ENCODE data around the gene ZNF286A.
"Not testable (repeated sequence)": the region's sequence is repeated elsewhere in the genome, so short reads cannot be mapped to it uniquely, and the experiment has no call there.

The ZNF286A gene

GRCh38 chr17:15730535-15730934 is 31.0 kb downstream of the ZNF286A start:
- H2BK120ac ChIP-seq (ENCODE audit: low read depth, low read length); H4K91ac ChIP-seq (ENCODE audit: low read length); H3K9me3 ChIP-seq (ENCODE audit: control insufficient read depth, low read length); H3K4me1 ChIP-seq (ENCODE audit: control insufficient read depth, insufficient read depth, low read depth, low read length); H3K27ac ChIP-seq (ENCODE audit: low read length, poor library complexity, severe bottlenecking); H2AFZ ChIP-seq (ENCODE audit: low read depth, low read length); H3K36me3 ChIP-seq (ENCODE audit: control insufficient read depth in 1 of 2, insufficient read depth in 2 of 2, low read depth in 1 of 2, low read length in 2 of 2); H3K18ac ChIP-seq (ENCODE audit: low read depth in 1 of 2, low read length in 2 of 2); H3K4me2 ChIP-seq (ENCODE audit: low read length, poor library complexity, severe bottlenecking); H3K14ac ChIP-seq (ENCODE audit: low read length in 2 of 2); H2BK12ac ChIP-seq (ENCODE audit: low read length in 2 of 2); H3K79me1 ChIP-seq (replicated peaks; ENCODE audit: low read length, poor library complexity, severe bottlenecking); DNase-seq; H3K4me3 ChIP-seq (ENCODE audit: insufficient read depth in 1 of 2, low read depth in 1 of 2, low read length in 2 of 2); H3K23ac ChIP-seq (ENCODE audit: low read length in 2 of 2); H2BK5ac ChIP-seq (ENCODE audit: low read depth, low read length, poor library complexity, severe bottlenecking); H3K4ac ChIP-seq (ENCODE audit: low read depth in 1 of 2, low read length in 2 of 2); H2AK5ac ChIP-seq (ENCODE audit: low read length, severe bottlenecking); H3K27me3 ChIP-seq (ENCODE audit: control insufficient read depth in 1 of 2, insufficient read depth in 1 of 2, low read length in 2 of 2); H4K8ac ChIP-seq (ENCODE audit: low read length); H3K9ac ChIP-seq (ENCODE audit: low read length); H2BK15ac ChIP-seq (ENCODE audit: low read depth, poor library complexity, severe bottlenecking): not testable (repeated sequence)
- WGBS, result no CpG with 5 or more reads among the region's 14 CpGs

- not testable (repeated sequence) for H3K4me1 ChIP-seq (ENCODE audit: control insufficient read depth, insufficient read depth, low read depth, low read length); H3K27me3 ChIP-seq (ENCODE audit: control insufficient read depth in 1 of 2, insufficient read depth in 1 of 2, low read length in 2 of 2); H3K9ac ChIP-seq (ENCODE audit: low read length); H3K18ac ChIP-seq (ENCODE audit: low read depth in 1 of 2, low read length in 2 of 2); H3K4me2 ChIP-seq (ENCODE audit: low read length, poor library complexity, severe bottlenecking); H4K91ac ChIP-seq (ENCODE audit: low read length); H3K9me3 ChIP-seq (ENCODE audit: control insufficient read depth, low read length); H3K27ac ChIP-seq (ENCODE audit: low read length, poor library complexity, severe bottlenecking); DNase-seq; H2BK5ac ChIP-seq (ENCODE audit: low read depth, low read length, poor library complexity, severe bottlenecking); H2BK120ac ChIP-seq (ENCODE audit: low read depth, low read length); H2BK12ac ChIP-seq (ENCODE audit: low read length in 2 of 2); H3K4ac ChIP-seq (ENCODE audit: low read depth in 1 of 2, low read length in 2 of 2); H2BK15ac ChIP-seq (ENCODE audit: low read depth, poor library complexity, severe bottlenecking); H4K8ac ChIP-seq (ENCODE audit: low read length); H3K23ac ChIP-seq (ENCODE audit: low read length in 2 of 2); H3K36me3 ChIP-seq (ENCODE audit: control insufficient read depth in 1 of 2, insufficient read depth in 2 of 2, low read depth in 1 of 2, low read length in 2 of 2); H3K14ac ChIP-seq (ENCODE audit: low read length in 2 of 2); H3K79me1 ChIP-seq (replicated peaks; ENCODE audit: low read length, poor library complexity, severe bottlenecking); H3K4me3 ChIP-seq (ENCODE audit: insufficient read depth in 1 of 2, low read depth in 1 of 2, low read length in 2 of 2); H2AK5ac ChIP-seq (ENCODE audit: low read length, severe bottlenecking); H2AFZ ChIP-seq (ENCODE audit: low read depth, low read length)
- 83% methylated on average over 5 of the region's 10 CpGs for WGBS
These were observed 32.3 kb downstream of the ZNF286A start, which contains the start of gene TBC1D26 for GRCh38 chr17:15731900-15732299. TBC1D26 (plus strand) TSS chr17:15732283; CDS start chr17:15735349, 3,066 bp downstream.

GRCh38 chr17:15733174-15733789 is 33.7 kb downstream of the ZNF286A start:
- H3K27me3 ChIP-seq (ENCODE audit: control insufficient read depth in 1 of 2, insufficient read depth in 1 of 2, low read length in 2 of 2); H2AK5ac ChIP-seq (ENCODE audit: low read length, severe bottlenecking); H3K9ac ChIP-seq (ENCODE audit: low read length); H3K4me3 ChIP-seq (ENCODE audit: insufficient read depth in 1 of 2, low read depth in 1 of 2, low read length in 2 of 2); DNase-seq; H2AFZ ChIP-seq (ENCODE audit: low read depth, low read length); H2BK120ac ChIP-seq (ENCODE audit: low read depth, low read length); H3K23ac ChIP-seq (ENCODE audit: low read length in 2 of 2); H2BK12ac ChIP-seq (ENCODE audit: low read length in 2 of 2); H3K9me3 ChIP-seq (ENCODE audit: control insufficient read depth, low read length); H2BK15ac ChIP-seq (ENCODE audit: low read depth, poor library complexity, severe bottlenecking); H3K14ac ChIP-seq (ENCODE audit: low read length in 2 of 2); H4K91ac ChIP-seq (ENCODE audit: low read length); H3K79me1 ChIP-seq (replicated peaks; ENCODE audit: low read length, poor library complexity, severe bottlenecking); H3K4ac ChIP-seq (ENCODE audit: low read depth in 1 of 2, low read length in 2 of 2); H2BK5ac ChIP-seq (ENCODE audit: low read depth, low read length, poor library complexity, severe bottlenecking); H3K18ac ChIP-seq (ENCODE audit: low read depth in 1 of 2, low read length in 2 of 2); H3K4me2 ChIP-seq (ENCODE audit: low read length, poor library complexity, severe bottlenecking); H3K4me1 ChIP-seq (ENCODE audit: control insufficient read depth, insufficient read depth, low read depth, low read length); H4K8ac ChIP-seq (ENCODE audit: low read length); H3K36me3 ChIP-seq (ENCODE audit: control insufficient read depth in 1 of 2, insufficient read depth in 2 of 2, low read depth in 1 of 2, low read length in 2 of 2); H3K27ac ChIP-seq (ENCODE audit: low read length, poor library complexity, severe bottlenecking): not testable (repeated sequence)
- WGBS, result 84% methylated on average over 3 of the region's 10 CpGs

GRCh38 chr17:15736578-15736977 is 37.0 kb downstream of the ZNF286A start:
- not testable (repeated sequence) for H3K4ac ChIP-seq (ENCODE audit: low read depth in 1 of 2, low read length in 2 of 2); H2BK5ac ChIP-seq (ENCODE audit: low read depth, low read length, poor library complexity, severe bottlenecking); H3K9ac ChIP-seq (ENCODE audit: low read length); H2BK12ac ChIP-seq (ENCODE audit: low read length in 2 of 2); H3K23ac ChIP-seq (ENCODE audit: low read length in 2 of 2); H2AFZ ChIP-seq (ENCODE audit: low read depth, low read length); H4K91ac ChIP-seq (ENCODE audit: low read length); H3K4me1 ChIP-seq (ENCODE audit: control insufficient read depth, insufficient read depth, low read depth, low read length); H3K4me2 ChIP-seq (ENCODE audit: low read length, poor library complexity, severe bottlenecking); H3K79me1 ChIP-seq (replicated peaks; ENCODE audit: low read length, poor library complexity, severe bottlenecking); DNase-seq; H2BK15ac ChIP-seq (ENCODE audit: low read depth, poor library complexity, severe bottlenecking); H3K4me3 ChIP-seq (ENCODE audit: insufficient read depth in 1 of 2, low read depth in 1 of 2, low read length in 2 of 2); H3K18ac ChIP-seq (ENCODE audit: low read depth in 1 of 2, low read length in 2 of 2); H3K9me3 ChIP-seq (ENCODE audit: control insufficient read depth, low read length); H3K27ac ChIP-seq (ENCODE audit: low read length, poor library complexity, severe bottlenecking); H2BK120ac ChIP-seq (ENCODE audit: low read depth, low read length); H2AK5ac ChIP-seq (ENCODE audit: low read length, severe bottlenecking); H3K36me3 ChIP-seq (ENCODE audit: control insufficient read depth in 1 of 2, insufficient read depth in 2 of 2, low read depth in 1 of 2, low read length in 2 of 2); H4K8ac ChIP-seq (ENCODE audit: low read length); H3K14ac ChIP-seq (ENCODE audit: low read length in 2 of 2)
- H3K27me3 ChIP-seq (ENCODE audit: control insufficient read depth in 1 of 2, insufficient read depth in 1 of 2, low read length in 2 of 2), result peaks cover 0 to 12% of the 10 kb centered on the region in 2 experiments
- 84% methylated on average over 2 of the region's 5 CpGs for whole genome bisulfite sequencing

Data from mesenchymal stem cell (in vitro differentiated cells and primary cell).